ENCODE measurements around the gene SH3PXD2A. TPM values are rescaled to one million over a fixed set of nuclear protein-coding genes. Genes with fewer than 3 reads are reported as not detected.

SH3PXD2A gene
- total RNA-seq, 1 experiment from 2014 or later: 0.07 TPM

GRCh38 chr10:103707956-103708626, 147.3 kb downstream of the SH3PXD2A start:
- Histone ChIP-seq H3K4me1 (ENCODE audit: low read length) (no peaks in the 10 kb centered on the region), H4K20me1 (ENCODE audit: insufficient read depth, low read depth, low read length) (no peaks in the 10 kb centered on the region), H3K4me2 (ENCODE audit: low read depth, low read length, poor library complexity, severe bottlenecking) (no peak overlapping the region), H3K9me2 (replicated peaks; ENCODE audit: insufficient read depth, low read length) (no peaks in the 10 kb centered on the region), H3K4me3 (ENCODE audit: low read length) (no peak overlapping the region), H3K79me2 (ENCODE audit: low read length) (no peaks in the 10 kb centered on the region), H3K36me3 (ENCODE audit: insufficient read depth, low read length) (no peaks in the 10 kb centered on the region), H3K27me3 (ENCODE audit: low read length) (no peaks in the 10 kb centered on the region), H3K9ac (ENCODE audit: low read length) (no peak overlapping the region), H3K27ac (ENCODE audit: low read length) (no peak overlapping the region), H3K9me3 (ENCODE audit: low read length) (no peaks in the 10 kb centered on the region), H2AFZ (ENCODE audit: low read length) (no peak overlapping the region)
- no peak for DNase-seq

- H3K9me2 ChIP-seq (replicated peaks; ENCODE audit: insufficient read depth, low read length): no peaks in the 10 kb centered on the region
- H3K4me2 ChIP-seq (ENCODE audit: low read depth, low read length, poor library complexity, severe bottlenecking): no peak overlapping the region
- H3K27me3 ChIP-seq (ENCODE audit: low read length): no peaks in the 10 kb centered on the region
- H3K4me1 ChIP-seq (ENCODE audit: low read length): no peaks in the 10 kb centered on the region
- no peaks in the 10 kb centered on the region for H3K9me3 ChIP-seq (ENCODE audit: low read length)
- no peaks in the 10 kb centered on the region for H3K79me2 ChIP-seq (ENCODE audit: low read length)
- no peaks in the 10 kb centered on the region for H3K36me3 ChIP-seq (ENCODE audit: insufficient read depth, low read length)
- no peaks in the 10 kb centered on the region for H4K20me1 ChIP-seq (ENCODE audit: insufficient read depth, low read depth, low read length)
- no peak overlapping the region for H2AFZ ChIP-seq (ENCODE audit: low read length)
- H3K27ac ChIP-seq (ENCODE audit: low read length): no peak overlapping the region
- no peak for DNase-seq
- H3K4me3 ChIP-seq (ENCODE audit: low read length): no peak overlapping the region
- H3K9ac ChIP-seq (ENCODE audit: low read length): no peak overlapping the region
Measured at GRCh38 chr10:103706762-103707161, 148.6 kb downstream of the SH3PXD2A start.

GRCh38 chr10:103706047-103706446, 149.3 kb downstream of the SH3PXD2A start:
- Histone ChIP-seq H3K4me2 (ENCODE audit: low read depth, low read length, poor library complexity, severe bottlenecking) (no peak overlapping the region), H3K79me2 (ENCODE audit: low read length) (no peaks in the 10 kb centered on the region), H3K9me2 (replicated peaks; ENCODE audit: insufficient read depth, low read length) (0 out of 2 replicates have a peak, but pooled peaks cover 5% of the 10 kb centered on the region), H3K36me3 (ENCODE audit: insufficient read depth, low read length) (no peaks in the 10 kb centered on the region), H3K9me3 (ENCODE audit: low read length) (no peaks in the 10 kb centered on the region), H2AFZ (ENCODE audit: low read length) (no peak overlapping the region), H3K27ac (ENCODE audit: low read length) (no peak overlapping the region), H3K4me1 (ENCODE audit: low read length) (no peaks in the 10 kb centered on the region), H3K9ac (ENCODE audit: low read length) (no peak overlapping the region), H3K27me3 (ENCODE audit: low read length) (no peaks in the 10 kb centered on the region), H4K20me1 (ENCODE audit: insufficient read depth, low read depth, low read length) (no peaks in the 10 kb centered on the region), H3K4me3 (ENCODE audit: low read length) (no peak overlapping the region)
- DNase-seq: no peak

GRCh38 chr10:103703941-103704919, 151.1 kb downstream of the SH3PXD2A start:
- H3K79me2 ChIP-seq (ENCODE audit: low read length): no peaks in the 10 kb centered on the region
- no peaks in the 10 kb centered on the region for H3K36me3 ChIP-seq (ENCODE audit: insufficient read depth, low read length)
- no peaks in the 10 kb centered on the region for H3K9me3 ChIP-seq (ENCODE audit: low read length)
- H2AFZ ChIP-seq (ENCODE audit: low read length): no peak overlapping the region
- H3K27ac ChIP-seq (ENCODE audit: low read length): no peak overlapping the region
- 0 out of 2 replicates have a peak, but pooled peaks cover 5% of the 10 kb centered on the region for H3K9me2 ChIP-seq (replicated peaks; ENCODE audit: insufficient read depth, low read length)
- no peaks in the 10 kb centered on the region for H4K20me1 ChIP-seq (ENCODE audit: insufficient read depth, low read depth, low read length)
- DNase-seq: no peak
- no peaks in the 10 kb centered on the region for H3K4me1 ChIP-seq (ENCODE audit: low read length)
- no peak overlapping the region for H3K9ac ChIP-seq (ENCODE audit: low read length)
- H3K4me3 ChIP-seq (ENCODE audit: low read length): no peak overlapping the region
- no peak overlapping the region for H3K4me2 ChIP-seq (ENCODE audit: low read depth, low read length, poor library complexity, severe bottlenecking)
- H3K27me3 ChIP-seq (ENCODE audit: low read length): no peaks in the 10 kb centered on the region

- H2AFZ ChIP-seq (ENCODE audit: low read length): no peak overlapping the region
- DNase-seq: no peak
- no peaks in the 10 kb centered on the region for H3K36me3 ChIP-seq (ENCODE audit: insufficient read depth, low read length)
- no peaks in the 10 kb centered on the region for H3K79me2 ChIP-seq (ENCODE audit: low read length)
- H3K4me1 ChIP-seq (ENCODE audit: low read length): no peaks in the 10 kb centered on the region
- H3K9me3 ChIP-seq (ENCODE audit: low read length): no peaks in the 10 kb centered on the region
- H3K27me3 ChIP-seq (ENCODE audit: low read length): no peaks in the 10 kb centered on the region
- no peaks in the 10 kb centered on the region for H4K20me1 ChIP-seq (ENCODE audit: insufficient read depth, low read depth, low read length)
- H3K4me2 ChIP-seq (ENCODE audit: low read depth, low read length, poor library complexity, severe bottlenecking): no peak overlapping the region
- H3K9ac ChIP-seq (ENCODE audit: low read length): no peak overlapping the region
- H3K27ac ChIP-seq (ENCODE audit: low read length): no peak overlapping the region
- 0 out of 2 replicates have a peak, but pooled peaks cover 5% of the 10 kb centered on the region for H3K9me2 ChIP-seq (replicated peaks; ENCODE audit: insufficient read depth, low read length)
- no peak overlapping the region for H3K4me3 ChIP-seq (ENCODE audit: low read length)
Measured at GRCh38 chr10:103701380-103702222, 153.8 kb downstream of the SH3PXD2A start.

- H3K4me2 ChIP-seq (ENCODE audit: low read depth, low read length, poor library complexity, severe bottlenecking): no peak overlapping the region
Measured at GRCh38 chr10:103700436-103700715, 155.0 kb downstream of the SH3PXD2A start.

GRCh38 chr10:103699611-103700435, 155.6 kb downstream of the SH3PXD2A start:
- H3K4me2 ChIP-seq (ENCODE audit: low read depth, low read length, poor library complexity, severe bottlenecking): no peak overlapping the region
- H3K9me2 ChIP-seq (replicated peaks; ENCODE audit: insufficient read depth, low read length): 0 out of 2 replicates have a peak, but pooled peaks cover 5% of the 10 kb centered on the region
- no peak for DNase-seq
- H3K4me1 ChIP-seq (ENCODE audit: low read length): no peaks in the 10 kb centered on the region
- no peak overlapping the region for H3K4me3 ChIP-seq (ENCODE audit: low read length)
- no peaks in the 10 kb centered on the region for H3K36me3 ChIP-seq (ENCODE audit: insufficient read depth, low read length)
- H4K20me1 ChIP-seq (ENCODE audit: insufficient read depth, low read depth, low read length): no peaks in the 10 kb centered on the region
- H2AFZ ChIP-seq (ENCODE audit: low read length): no peak overlapping the region
- no peak overlapping the region for H3K9ac ChIP-seq (ENCODE audit: low read length)
- no peaks in the 10 kb centered on the region for H3K9me3 ChIP-seq (ENCODE audit: low read length)
- H3K27ac ChIP-seq (ENCODE audit: low read length): no peak overlapping the region
- no peaks in the 10 kb centered on the region for H3K27me3 ChIP-seq (ENCODE audit: low read length)
- H3K79me2 ChIP-seq (ENCODE audit: low read length): no peaks in the 10 kb centered on the region

More at GRCh38 chr10:103700436-103700715, 155.0 kb downstream of the SH3PXD2A start:
- Histone ChIP-seq H3K4me3 (ENCODE audit: low read length) (no peak overlapping the region), H4K20me1 (ENCODE audit: insufficient read depth, low read depth, low read length) (no peaks in the 10 kb centered on the region), H3K36me3 (ENCODE audit: insufficient read depth, low read length) (no peaks in the 10 kb centered on the region), H3K9me2 (replicated peaks; ENCODE audit: insufficient read depth, low read length) (0 out of 2 replicates have a peak, but pooled peaks cover 5% of the 10 kb centered on the region), H3K27ac (ENCODE audit: low read length) (no peak overlapping the region), H3K79me2 (ENCODE audit: low read length) (no peaks in the 10 kb centered on the region), H3K27me3 (ENCODE audit: low read length) (no peaks in the 10 kb centered on the region), H3K4me1 (ENCODE audit: low read length) (no peaks in the 10 kb centered on the region), H3K9ac (ENCODE audit: low read length) (no peak overlapping the region), H3K9me3 (ENCODE audit: low read length) (no peaks in the 10 kb centered on the region), H2AFZ (ENCODE audit: low read length) (no peak overlapping the region)
- no peak for DNase-seq

Data from Karpas-422 (cell line).